GM12892 (cell line): ENCODE results near the gene CMTM4.

Source experiments
- POLR2A ChIP-seq: IDR thresholded peaks from 2 replicates; pipeline ENCODE4 v1.6.1; 2011; ENCODE audit warnings: low read depth, low read length, control low read depth
- POLR2AphosphoS5 ChIP-seq: IDR thresholded peaks from 2 replicates; pipeline ENCODE4 v1.6.1; 2011; ENCODE audit warnings: low read depth, low read length, control low read depth

- TF ChIP-seq POLR2A (no peak), POLR2AphosphoS5 (no peak)
Observed at GRCh38 chr16:66592814-66593213, 103.7 kb downstream of the CMTM4 start.
